ENCODE data around the gene SDK1.
"Not testable (repeated sequence)": the region's sequence is repeated elsewhere in the genome, so short reads cannot be mapped to it uniquely, and the experiment has no call there.

Gene SDK1

DNA sequence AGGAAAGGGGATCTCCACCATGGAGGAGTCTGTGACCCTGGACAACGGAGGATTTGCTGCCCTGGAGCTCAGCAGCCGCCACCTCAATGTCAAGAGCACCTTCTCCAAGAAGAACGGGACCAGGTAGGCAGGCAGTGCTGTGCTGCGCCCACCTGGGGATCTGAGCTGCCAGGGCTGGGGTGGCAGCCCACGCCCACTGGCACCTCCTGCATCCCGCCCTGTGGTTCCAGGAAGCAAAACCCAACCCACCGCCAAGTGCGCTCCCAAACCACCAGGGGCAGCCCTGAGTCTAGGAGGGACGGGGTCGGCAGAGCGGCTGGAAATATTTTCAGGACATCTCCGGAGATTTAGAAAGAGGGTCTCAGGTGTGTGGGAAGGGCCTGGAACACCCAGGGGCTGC, 940.7 kb downstream of the SDK1 start:
- DNase-seq: no peak

- DNase-seq: no peak
Measured at GRCh38 chr7:4242706-4243105, 941.7 kb downstream of the SDK1 start.

DNA sequence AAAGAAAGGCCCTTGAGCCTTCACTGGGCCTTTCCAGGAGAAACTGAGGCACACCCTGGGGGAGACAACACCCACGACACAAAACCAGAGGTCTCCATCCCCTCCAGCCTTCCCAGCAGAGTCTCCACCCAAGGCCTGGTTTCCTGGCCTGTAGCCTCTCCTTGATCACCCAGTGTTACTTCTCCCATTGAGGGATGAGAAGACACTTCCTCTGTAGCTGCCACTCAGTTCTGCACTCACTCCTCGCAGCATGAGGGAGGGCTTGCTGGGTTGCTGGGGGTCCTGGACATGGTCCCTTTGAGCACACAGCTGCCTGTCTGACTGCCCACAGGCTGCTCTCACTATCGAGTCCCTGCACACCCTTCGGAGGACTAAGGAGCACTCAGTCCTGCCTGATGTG, 943.0 kb downstream of the SDK1 start:
- no peak for DNase-seq

DNA sequence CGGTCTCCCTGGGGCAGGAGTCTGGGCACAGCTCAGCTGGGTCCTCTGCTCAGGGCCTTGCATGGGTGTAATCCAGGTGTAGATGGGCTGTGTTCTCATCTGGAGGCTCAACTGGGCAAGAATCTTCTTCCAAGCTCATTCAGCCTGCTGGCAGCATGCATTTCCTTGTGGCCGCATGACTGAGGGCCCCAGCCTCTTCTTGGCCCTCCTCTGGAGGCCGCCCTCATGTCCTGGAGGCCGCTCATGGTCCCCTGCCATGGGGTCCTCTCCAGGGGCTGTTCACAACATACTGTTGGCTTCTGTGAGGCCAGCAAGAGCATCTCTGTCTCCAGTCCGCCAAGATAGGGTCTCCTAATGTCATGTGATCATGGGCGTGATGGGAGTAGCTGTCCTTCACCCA, 943.6 kb downstream of the SDK1 start:
- no peak for DNase-seq

DNA sequence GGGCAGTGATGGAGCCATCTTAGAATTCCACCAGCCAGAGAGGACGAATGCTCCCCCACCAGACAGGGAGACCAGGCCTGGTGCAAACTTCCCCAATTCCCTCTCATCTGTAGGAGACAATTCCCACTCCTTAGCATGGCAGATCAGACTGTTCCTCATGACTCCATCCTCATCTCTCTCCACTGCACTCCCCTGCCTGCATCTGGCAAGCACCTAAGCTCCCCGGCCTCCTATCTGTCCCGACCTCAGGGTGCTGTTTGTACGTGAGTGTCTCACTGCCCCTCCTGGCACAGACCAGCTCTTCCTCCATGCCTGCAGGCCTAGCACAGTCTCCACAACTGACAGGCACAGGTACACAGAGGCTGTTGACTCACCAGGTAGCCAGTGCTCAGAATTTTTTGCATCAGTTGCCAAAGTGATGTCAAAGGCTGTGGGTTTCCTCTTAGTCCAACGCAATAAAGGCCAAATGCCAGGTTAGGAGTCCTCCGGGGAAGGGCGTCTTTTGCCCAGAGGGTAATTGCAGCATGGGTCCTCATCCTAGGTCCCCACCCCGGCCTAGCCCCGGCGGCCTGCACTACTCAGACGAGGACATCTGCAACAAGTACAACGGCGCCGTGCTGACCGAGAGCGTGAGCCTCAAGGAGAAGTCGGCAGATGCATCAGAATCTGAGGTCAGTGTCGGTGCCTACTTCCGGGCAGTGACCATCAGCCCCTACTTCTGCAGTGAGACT, 944.2 kb downstream of the SDK1 start:
- DNase-seq: no peak

GRCh38 chr7:4245866-4246470, 944.9 kb downstream of the SDK1 start:
- no peak for DNase-seq

DNA sequence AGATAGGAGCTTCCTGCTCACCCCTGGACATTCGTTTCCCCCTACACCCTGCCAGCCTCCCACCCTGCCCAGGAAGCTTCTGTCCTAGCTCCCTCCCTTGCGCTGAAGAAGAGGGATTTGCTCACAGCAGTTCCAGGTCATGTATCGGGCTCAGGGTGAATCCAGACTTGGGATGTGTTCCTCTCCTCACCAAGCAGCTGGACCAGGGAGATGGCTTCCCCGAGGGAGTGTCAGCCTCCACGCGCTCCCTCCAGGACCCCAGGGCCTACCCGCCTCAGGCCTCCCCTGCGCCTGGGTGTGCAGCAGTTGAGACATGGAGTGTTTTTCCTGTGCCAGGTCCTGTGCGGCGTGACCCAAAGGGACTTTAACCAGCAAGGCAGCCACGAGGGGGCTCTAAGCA, 945.5 kb downstream of the SDK1 start:
- no peak for DNase-seq

DNA sequence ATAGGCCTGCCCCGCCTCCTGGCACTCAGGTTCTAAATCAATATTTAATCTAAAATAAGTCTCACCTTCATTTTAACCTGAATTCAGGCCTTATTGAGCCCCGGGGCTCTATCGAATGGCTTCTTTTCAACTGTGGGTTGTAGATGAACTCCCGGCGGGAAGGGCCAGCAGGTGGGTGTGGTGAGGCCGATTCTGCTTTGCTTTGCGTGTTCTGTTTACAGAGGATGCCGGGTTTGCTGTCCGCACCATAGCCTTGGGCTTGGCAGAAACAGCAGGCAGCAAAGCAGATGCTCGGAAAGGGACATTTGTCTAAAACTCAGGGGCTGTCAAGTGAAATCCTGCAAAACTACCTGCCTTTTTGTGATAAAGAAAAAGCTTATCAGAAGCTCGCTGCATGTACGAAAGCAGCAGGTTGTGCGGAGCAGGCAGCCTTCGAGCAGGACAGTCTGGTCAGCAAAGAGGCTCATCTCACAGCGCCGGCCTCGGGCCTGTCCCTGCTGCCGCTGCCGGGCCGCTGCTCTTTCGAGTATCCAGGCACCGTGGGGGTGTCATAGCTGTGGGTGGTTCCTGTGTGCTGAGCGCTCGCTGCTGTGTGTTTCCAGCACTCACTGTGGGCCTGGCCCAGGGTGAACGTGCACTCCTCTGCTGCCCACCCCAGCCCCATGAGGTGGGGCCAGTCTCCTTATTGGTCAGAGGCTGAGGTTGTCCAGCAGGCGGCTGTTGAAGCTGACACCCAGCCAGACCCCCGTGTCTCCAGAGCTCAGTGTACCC, 946.2 kb downstream of the SDK1 start:
- DNase-seq: no peak

GRCh38 chr7:4248295-4248694, 947.2 kb downstream of the SDK1 start:
- DNase-seq: no peak

- DNase-seq: no peak
Measured at GRCh38 chr7:4249241-4249640, 948.2 kb downstream of the SDK1 start.

GRCh38 chr7:4255336-4255735, 954.3 kb downstream of the SDK1 start:
- no peak for DNase-seq

GRCh38 chr7:4256286-4256685, 955.2 kb downstream of the SDK1 start:
- DNase-seq: no peak

DNA sequence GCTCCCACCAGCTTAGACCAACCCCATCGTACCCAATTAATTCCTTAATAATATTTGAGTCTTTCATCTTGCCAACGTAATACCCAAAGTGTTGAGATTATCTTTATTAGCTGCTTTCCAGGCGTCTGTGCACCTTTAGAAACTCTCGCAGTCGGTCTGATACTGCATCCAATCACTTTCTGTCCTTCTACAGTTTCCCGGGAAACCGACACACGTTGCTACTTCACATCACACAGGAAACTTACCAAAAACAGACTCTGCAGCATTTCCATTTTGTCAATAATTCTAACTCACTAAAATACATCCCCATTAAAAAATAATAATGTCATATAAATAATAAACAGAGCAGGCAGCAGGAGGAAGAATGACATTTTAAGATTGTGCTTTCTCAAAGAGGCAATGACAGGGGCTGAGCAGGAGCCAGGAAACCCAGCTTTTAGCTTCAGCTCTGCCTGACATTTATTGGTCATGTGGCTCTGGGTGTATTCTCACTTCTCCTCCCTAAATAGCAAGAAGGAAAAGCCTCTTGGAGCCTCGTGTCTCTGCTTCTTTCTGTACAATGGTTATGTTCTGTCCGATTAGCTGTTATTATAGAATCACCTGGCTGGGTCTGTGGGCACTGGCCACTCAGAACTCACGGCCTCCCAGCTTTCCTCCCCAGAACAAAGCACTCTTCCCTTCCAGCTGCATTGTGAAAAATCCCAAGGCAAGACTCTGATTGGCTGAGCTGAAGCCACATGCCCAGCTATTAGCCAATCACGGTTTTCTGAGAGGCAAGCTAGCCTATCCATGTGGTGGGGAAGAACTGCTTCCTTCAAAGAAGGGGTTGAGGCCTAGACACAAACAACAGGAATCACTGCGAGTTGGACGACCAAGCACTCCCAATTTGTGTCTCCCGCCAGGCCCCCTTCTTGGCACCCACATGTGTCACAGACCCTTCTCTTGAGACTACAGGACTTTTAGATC, 956.4 kb downstream of the SDK1 start:
- DNase-seq: no peak

- not testable (repeated sequence) for DNase-seq
Measured at GRCh38 chr7:4260116-4260515, 959.1 kb downstream of the SDK1 start.

DNA sequence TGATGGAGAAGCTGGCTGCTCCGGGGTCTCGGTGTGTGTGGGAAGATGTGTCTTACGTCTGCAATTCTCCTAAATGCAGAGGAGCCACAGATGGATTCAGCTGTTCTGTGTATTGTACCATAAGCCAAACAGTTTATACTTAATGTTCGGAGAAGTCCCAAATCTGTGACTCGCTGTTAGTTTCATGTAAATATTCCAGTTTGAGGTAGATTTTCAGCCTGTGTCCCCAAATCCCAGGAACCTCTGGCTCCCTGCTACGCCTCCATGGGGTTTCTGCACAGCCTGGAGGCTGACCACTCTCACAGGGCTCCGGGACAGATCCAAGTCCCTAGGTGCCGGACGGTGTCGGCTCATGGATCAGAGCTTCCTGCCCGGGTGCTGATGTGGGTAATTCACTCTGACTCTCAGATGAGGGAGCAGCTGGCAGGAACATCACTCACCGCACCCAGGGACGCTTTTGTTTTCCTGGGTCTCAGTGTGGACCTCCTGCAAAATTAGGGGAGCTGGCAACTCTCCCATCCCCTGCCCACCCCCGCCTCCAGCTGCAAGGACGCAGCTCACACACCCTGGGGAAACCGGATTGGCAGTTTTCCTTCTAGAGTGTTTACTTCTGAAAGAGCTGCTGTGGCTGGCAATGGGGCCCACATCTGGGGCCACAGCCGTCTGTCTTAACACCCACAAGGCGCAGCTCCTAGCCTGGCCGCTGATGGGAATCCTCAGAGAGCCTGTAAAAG, 960.0 kb downstream of the SDK1 start:
- no peak for DNase-seq

GRCh38 chr7:4261601-4261960, 960.5 kb downstream of the SDK1 start:
- no peak for DNase-seq

GRCh38 chr7:4264206-4264605, 963.2 kb downstream of the SDK1 start:
- DNase-seq: not testable (repeated sequence)

DNA sequence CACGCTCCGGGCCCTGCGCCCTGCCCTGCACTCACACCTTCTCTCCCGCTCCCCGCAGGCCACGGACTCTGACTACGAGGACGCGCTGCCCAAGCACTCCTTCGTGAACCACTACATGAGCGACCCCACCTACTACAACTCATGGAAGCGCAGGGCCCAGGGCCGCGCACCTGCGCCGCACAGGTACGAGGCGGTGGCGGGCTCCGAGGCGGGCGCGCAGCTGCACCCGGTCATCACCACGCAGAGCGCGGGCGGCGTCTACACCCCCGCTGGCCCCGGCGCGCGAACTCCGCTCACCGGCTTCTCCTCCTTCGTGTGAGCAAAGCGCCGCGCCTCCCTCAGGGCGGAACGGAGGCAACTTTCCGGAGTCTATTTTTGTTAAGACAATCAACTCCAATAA, 964.0 kb downstream of the SDK1 start:
- DNase-seq: no peak

GRCh38 chr7:4265676-4266075, 964.6 kb downstream of the SDK1 start:
- DNase-seq: no peak

GRCh38 chr7:4266270-4267040, 965.4 kb downstream of the SDK1 start:
- DNase-seq: no peak

- DNase-seq: no peak
Measured at GRCh38 chr7:4267341-4268039, 966.4 kb downstream of the SDK1 start.
